AG04449 (cell line): ENCODE results near the gene NRXN2.

Source experiments
- CTCF ChIA-PET: fragments of 350-600 bp; formaldehyde crosslinking; extraction: SDS; loops from one replicate; lab custom pipeline; 2021; ENCODE audit warnings: antibody characterized with exemption; lab: Yijun Ruan, JAX
- POLR2A ChIA-PET: fragments of 400-600, 350-600 bp; formaldehyde crosslinking; extraction: SDS; loops from one replicate; lab custom pipeline; 2020; ENCODE audit warnings: antibody characterized with exemption, inconsistent platforms; lab: Yijun Ruan, JAX
- DNase-seq: peaks from one replicate; pipeline ENCODE4 v3.0.0-alpha.2; 2010; ENCODE audit warnings: low read depth, low spot score
- H3K4me3 ChIP-seq: 2 replicates; pipeline ENCODE4 v1.5.1; 2011; ENCODE audit warnings: low read depth, mild to moderate bottlenecking, control low read depth, low read length
- CTCF ChIP-seq: IDR thresholded peaks from one replicate; pipeline ENCODE4 v1.5.1; 2011; ENCODE audit warnings: mild to moderate bottlenecking, moderate library complexity, low read length, control low read depth, inconsistent platforms; ENCODE audit not compliant: insufficient read depth; ENCODE audit errors: missing control alignments

The NRXN2 gene

GRCh38 chr11:64566042-64566914, 156.7 kb downstream of the NRXN2 start:
- no peak for TF ChIP-seq CTCF
- no peak for DNase-seq
- CTCF ChIA-PET = interaction anchor here (0.8 to 1.5 kb wide), 4 partner anchors 9 to 123 kb away, joined by 3 to 6 read pairs (median 4); no protein-coding TSS in a partner anchor

GRCh38 chr11:64564947-64565889, 157.8 kb downstream of the NRXN2 start:
- DNase-seq = no peak
- CTCF ChIA-PET = interaction anchor here (1.2 to 1.5 kb wide), 2 partner anchors 12 to 86 kb away, joined by 3 to 5 read pairs; no protein-coding TSS in a partner anchor
- TF ChIP-seq CTCF = no peak
- no peak overlapping the region for H3K4me3 ChIP-seq
- POLR2A ChIA-PET = no interaction called here

More at GRCh38 chr11:64566042-64566914, 156.7 kb downstream of the NRXN2 start:
- POLR2A ChIA-PET = no interaction called here
- peak overlapping the region; percentile 8; the same call in 1 of the 2 replicates for H3K4me3 ChIP-seq

GRCh38 chr11:64564419-64564818, 158.6 kb downstream of the NRXN2 start:
- POLR2A ChIA-PET = no interaction called here
- TF ChIP-seq CTCF = no peak
- no peak for DNase-seq
- CTCF ChIA-PET = no interaction called here
- no peak overlapping the region for H3K4me3 ChIP-seq

GRCh38 chr11:64563966-64564365, 159.0 kb downstream of the NRXN2 start:
- no peak for TF ChIP-seq CTCF
- no peak for DNase-seq
- POLR2A ChIA-PET = no interaction called here
- no peak overlapping the region for H3K4me3 ChIP-seq
- CTCF ChIA-PET = no interaction called here

GRCh38 chr11:64562723-64563351, 160.2 kb downstream of the NRXN2 start:
- no peak for TF ChIP-seq CTCF
- POLR2A ChIA-PET = no interaction called here
- CTCF ChIA-PET = interaction anchor here (1.0 kb wide), 1 partner anchor 10 kb away, joined by 3 read pairs; no protein-coding TSS in a partner anchor

More at GRCh38 chr11:64562723-64563351, 160.2 kb downstream of the NRXN2 start:
- H3K4me3 ChIP-seq = no peak overlapping the region
- DNase-seq = no peak
